Measurements from ENCODE around the gene SLC8A3.

Gene SLC8A3

DNA sequence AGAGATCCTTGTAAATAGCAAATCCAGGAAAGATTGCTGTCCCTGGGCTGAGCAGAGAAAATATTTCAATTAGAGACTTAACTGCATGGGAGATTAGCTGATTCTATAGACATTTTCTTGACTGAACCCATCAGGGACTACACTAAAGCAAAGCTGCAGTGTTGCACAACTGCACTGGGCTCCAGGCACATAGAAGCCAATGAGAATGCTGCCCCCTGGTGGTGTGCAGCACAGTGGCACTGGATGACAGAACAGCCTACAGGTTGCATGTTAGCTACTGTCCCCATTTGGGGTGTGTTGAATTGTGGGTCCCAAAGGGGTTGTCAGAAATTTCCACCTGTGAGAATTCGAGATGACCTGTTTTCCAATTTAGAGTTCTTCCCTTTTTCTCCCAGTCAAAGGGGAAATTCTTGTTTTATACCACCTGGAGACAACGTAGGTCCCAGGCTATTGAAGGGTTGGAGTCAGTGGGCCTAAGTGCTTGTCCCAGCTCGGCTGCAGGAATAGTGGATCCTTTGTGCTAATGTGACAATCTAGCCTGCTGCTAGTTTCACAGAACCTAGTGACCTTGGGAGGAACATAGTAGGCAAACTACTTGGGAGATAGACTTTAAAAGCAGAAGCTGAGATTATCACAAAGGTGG, 114.7 kb downstream of the SLC8A3 start:
- TF ChIP-seq, protein P1, sequence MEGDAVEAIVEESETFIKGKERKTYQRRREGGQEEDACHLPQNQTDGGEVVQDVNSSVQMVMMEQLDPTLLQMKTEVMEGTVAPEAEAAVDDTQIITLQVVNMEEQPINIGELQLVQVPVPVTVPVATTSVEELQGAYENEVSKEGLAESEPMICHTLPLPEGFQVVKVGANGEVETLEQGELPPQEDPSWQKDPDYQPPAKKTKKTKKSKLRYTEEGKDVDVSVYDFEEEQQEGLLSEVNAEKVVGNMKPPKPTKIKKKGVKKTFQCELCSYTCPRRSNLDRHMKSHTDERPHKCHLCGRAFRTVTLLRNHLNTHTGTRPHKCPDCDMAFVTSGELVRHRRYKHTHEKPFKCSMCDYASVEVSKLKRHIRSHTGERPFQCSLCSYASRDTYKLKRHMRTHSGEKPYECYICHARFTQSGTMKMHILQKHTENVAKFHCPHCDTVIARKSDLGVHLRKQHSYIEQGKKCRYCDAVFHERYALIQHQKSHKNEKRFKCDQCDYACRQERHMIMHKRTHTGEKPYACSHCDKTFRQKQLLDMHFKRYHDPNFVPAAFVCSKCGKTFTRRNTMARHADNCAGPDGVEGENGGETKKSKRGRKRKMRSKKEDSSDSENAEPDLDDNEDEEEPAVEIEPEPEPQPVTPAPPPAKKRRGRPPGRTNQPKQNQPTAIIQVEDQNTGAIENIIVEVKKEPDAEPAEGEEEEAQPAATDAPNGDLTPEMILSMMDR (IDR thresholded peaks at IDR 0.05; ENCODE audit: extremely low read depth, insufficient read depth, missing control alignments) = peak; percentile 83
- in situ Hi-C loops (cut with MboI; ENCODE audit: low pct_unique_long_range_greater_than_20kb, low sequenced_read_pairs, unreplicated experiment) = no loop called here
- peak; percentile 73 for DNase-seq (ENCODE audit: low spot score)

DNA sequence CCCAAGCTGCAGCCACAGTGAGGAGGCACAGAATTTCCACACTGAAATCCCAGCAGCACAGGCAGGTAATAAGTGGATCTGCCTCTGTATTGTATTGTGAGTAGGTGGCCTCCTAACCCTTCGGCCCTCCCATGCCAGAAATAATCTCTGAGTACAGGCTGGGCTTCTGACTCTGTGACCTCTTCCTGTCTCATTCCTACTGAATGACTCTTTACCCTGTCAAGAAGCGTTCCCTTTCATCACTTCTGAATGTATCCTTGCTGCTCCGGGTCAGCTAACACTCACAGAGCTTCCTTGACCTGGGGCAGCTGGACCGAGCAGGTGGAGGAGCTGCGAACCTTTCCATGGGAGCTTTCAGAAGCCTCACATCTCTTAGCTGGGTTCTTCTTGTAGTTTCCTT, 119.6 kb downstream of the SLC8A3 start:
- TF ChIP-seq, protein P1 (IDR thresholded peaks at IDR 0.05; ENCODE audit: extremely low read depth, insufficient read depth, missing control alignments) = no peak
- in situ Hi-C loops (cut with MboI; ENCODE audit: low pct_unique_long_range_greater_than_20kb, low sequenced_read_pairs, unreplicated experiment) = no loop called here
- no peak for DNase-seq (ENCODE audit: low spot score)

GRCh38 chr14:70067810-70068209, 120.9 kb downstream of the SLC8A3 start:
- DNase-seq (ENCODE audit: low spot score) = no peak
- in situ Hi-C loops (cut with MboI; ENCODE audit: low pct_unique_long_range_greater_than_20kb, low sequenced_read_pairs, unreplicated experiment) = no loop called here
- TF ChIP-seq, protein P1 (IDR thresholded peaks at IDR 0.05; ENCODE audit: extremely low read depth, insufficient read depth, missing control alignments) = no peak

DNA sequence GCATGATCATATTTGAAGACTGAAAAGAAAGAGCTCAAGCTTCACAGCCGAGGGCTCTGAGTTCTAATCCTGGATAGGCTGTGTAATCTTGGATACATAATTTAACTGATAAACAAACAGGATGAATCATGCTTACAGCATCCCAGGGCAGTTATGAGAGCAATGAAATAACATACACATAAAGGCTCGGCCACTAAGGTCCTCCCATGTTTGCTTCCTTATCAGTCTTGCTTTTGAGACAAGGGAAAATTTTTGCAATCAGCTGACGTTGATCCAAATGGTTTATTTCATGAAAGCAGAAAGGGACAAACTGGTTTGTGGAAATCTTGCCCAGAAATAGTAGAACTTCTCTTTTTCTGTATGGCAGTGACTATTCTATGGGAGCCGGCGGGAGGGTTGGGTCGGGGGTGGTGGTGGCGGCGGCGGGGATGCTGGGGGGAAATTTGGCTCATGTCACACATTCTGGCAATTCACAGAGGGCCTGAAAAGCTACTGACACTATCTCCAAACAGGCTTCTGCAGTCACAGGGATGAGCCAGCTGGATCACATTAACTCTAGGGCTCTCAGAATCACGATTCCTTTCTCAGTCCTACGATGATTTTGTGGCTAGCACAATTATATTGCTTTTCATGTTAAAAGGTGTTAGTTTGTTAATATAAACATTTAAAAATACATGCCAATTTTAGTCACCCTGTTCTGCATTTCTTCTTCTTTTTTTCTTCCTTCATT, 124.5 kb downstream of the SLC8A3 start:
- DNase-seq (ENCODE audit: low spot score) = no peak
- in situ Hi-C loops (cut with MboI; ENCODE audit: low pct_unique_long_range_greater_than_20kb, low sequenced_read_pairs, unreplicated experiment) = no loop called here
- TF ChIP-seq, protein P1 (IDR thresholded peaks at IDR 0.05; ENCODE audit: extremely low read depth, insufficient read depth, missing control alignments) = no peak

DNA sequence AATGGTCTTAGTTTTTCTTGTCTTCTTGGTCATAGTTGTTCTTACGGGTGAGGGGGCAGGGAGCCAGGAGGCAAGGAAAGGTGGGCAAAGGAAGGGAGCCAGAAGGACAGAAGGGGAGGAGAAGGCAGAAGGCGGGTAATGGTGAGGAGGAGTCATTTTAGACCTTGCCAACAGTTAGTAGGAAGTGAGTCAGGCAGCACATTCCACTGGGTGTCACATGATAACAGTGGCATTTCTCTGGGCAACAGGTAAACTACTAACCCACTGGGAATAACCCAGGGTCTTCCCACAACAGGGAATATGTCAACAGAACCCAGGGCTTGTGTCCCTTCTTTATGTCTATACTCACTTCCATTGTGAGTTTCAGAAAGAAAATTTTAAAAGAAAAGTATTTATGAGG, 127.6 kb downstream of the SLC8A3 start:
- in situ Hi-C loops (cut with MboI; ENCODE audit: low pct_unique_long_range_greater_than_20kb, low sequenced_read_pairs, unreplicated experiment) = no loop called here
- DNase-seq (ENCODE audit: low spot score) = no peak
- TF ChIP-seq, protein P1 (IDR thresholded peaks at IDR 0.05; ENCODE audit: extremely low read depth, insufficient read depth, missing control alignments) = no peak

DNA sequence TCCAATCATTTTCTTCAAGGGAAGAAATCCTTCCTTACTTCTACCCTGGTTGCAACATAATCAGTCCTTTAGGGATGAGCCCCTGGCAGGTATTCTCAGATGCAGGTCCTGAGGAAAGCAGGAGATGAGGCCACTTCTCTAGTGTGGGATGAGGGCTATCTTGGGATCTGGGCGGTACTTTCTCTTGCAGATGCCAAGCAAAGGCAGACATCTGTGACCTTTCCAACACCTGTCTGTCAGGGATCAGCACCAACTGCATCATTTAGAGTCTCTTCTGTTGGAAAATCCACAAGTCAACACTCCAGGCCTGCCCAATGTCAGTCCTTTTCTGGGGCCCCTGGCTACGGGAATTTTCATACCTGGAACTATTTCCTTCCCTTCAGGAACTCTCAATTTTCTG, 129.2 kb downstream of the SLC8A3 start:
- DNase-seq (ENCODE audit: low spot score) = no peak
- TF ChIP-seq, protein P1 (IDR thresholded peaks at IDR 0.05; ENCODE audit: extremely low read depth, insufficient read depth, missing control alignments) = no peak
- in situ Hi-C loops (cut with MboI; ENCODE audit: low pct_unique_long_range_greater_than_20kb, low sequenced_read_pairs, unreplicated experiment) = no loop called here

All from GM13977 (cell line).